Lower lobe of right lung (tissue), 2 donors: ENCODE measurements around the gene CX3CL1. TPM values are rescaled to one million over a fixed set of nuclear protein-coding genes. Genes with fewer than 3 reads are reported as not detected.

ENCODE experiments used
- ATAC-seq, 2 donors: fragments of 200-7000 bp; cut with Tn5 transposase; one replicate each; pipeline ENCODE4 v1.9.1; 2020 to 2022; ENCODE audit warnings: mild to moderate bottlenecking in 2 of 2, moderate library complexity in 2 of 2
- DNase-seq: peaks from one replicate; pipeline ENCODE4 v3.0.0-alpha.2; 2020
- H3K27ac ChIP-seq: fragments of 200-600 bp; one replicate; pipeline ENCODE4 v1.8.0; 2022
- H3K27me3 ChIP-seq: fragments of 200-600 bp; one replicate; pipeline ENCODE4 v1.8.0; 2022; ENCODE audit warnings: low read depth
- H3K36me3 ChIP-seq: fragments of 200-600 bp; one replicate; pipeline ENCODE4 v1.8.0; 2022; ENCODE audit warnings: mild to moderate bottlenecking
- H3K4me1 ChIP-seq: fragments of 200-600 bp; one replicate; pipeline ENCODE4 v1.8.0; 2022
- H3K4me3 ChIP-seq: fragments of 200-600 bp; one replicate; pipeline ENCODE4 v1.8.0; 2022; ENCODE audit warnings: mild to moderate bottlenecking
- H3K9me3 ChIP-seq: fragments of 200-600 bp; one replicate; pipeline ENCODE4 v1.8.0; 2022
- CTCF ChIP-seq: fragments of 200-600 bp; IDR thresholded peaks from one replicate; pipeline ENCODE4 v1.8.0; 2022; ENCODE audit warnings: antibody characterized with exemption, mild to moderate bottlenecking
- intact Hi-C: fragments of 100-400 bp; cut with DNase I; formaldehyde crosslinking; loops from one replicate; pipeline ENCODE4 v1.11.0; 2022
- total RNA-seq: library from RNA; stranded (reverse); fragmentation: NEBNext Ultra II Directional; extraction: Animal tissue kit (Norgen Biotek cat#: 25700); gene quantifications from one replicate; pipeline ENCODE4 v1.2.1, GENCODE V29; 2021
- donor health status: DM: no; HTN: yes; CAD: no; lungs with severe emphysema.

CX3CL1 gene
- total RNA-seq, 1 donor from 2014 or later = 33.6 TPM

GRCh38 chr16:57405097-57405496 lies 32.8 kb downstream of the CX3CL1 start:
- H3K36me3 ChIP-seq = no peaks in the 10 kb centered on the region
- DNase-seq = no peak
- H3K9me3 ChIP-seq = no peaks in the 10 kb centered on the region
- no peak overlapping the region for H3K27ac ChIP-seq
- no peak overlapping the region for H3K4me3 ChIP-seq
- ATAC-seq = no peak
- H3K27me3 ChIP-seq = no peaks in the 10 kb centered on the region
- intact Hi-C loops = no loop called here
- TF ChIP-seq CTCF = no peak
- peaks cover 19% of the 10 kb centered on the region for H3K4me1 ChIP-seq

DNA sequence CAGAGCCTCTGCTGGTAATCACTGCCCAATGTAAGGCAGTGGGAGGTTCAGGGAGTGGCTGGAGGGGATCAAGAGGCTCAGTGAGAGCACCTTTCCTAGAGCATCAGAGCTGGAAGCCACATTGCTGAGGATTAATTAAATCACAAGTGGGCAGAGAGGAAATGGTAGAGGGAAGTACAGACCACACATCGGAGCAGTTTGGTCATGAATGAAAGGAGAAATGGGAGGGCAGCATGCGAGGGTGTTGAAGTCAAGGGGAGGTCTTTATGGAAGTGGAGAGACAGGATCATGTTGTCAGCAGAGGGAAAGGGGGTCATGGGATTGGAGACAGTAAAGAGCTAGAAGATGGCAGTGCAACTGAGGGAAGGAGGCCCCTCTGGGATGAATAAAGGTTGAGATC lies 34.6 kb downstream of the CX3CL1 start:
- no peak for DNase-seq
- no peaks in the 10 kb centered on the region for H3K36me3 ChIP-seq
- TF ChIP-seq CTCF = no peak
- H3K27me3 ChIP-seq = no peaks in the 10 kb centered on the region
- H3K9me3 ChIP-seq = no peaks in the 10 kb centered on the region
- ATAC-seq = no peak
- peaks cover 26% of the 10 kb centered on the region for H3K4me1 ChIP-seq
- no peak overlapping the region for H3K27ac ChIP-seq
- no peak overlapping the region for H3K4me3 ChIP-seq
- intact Hi-C loops = no loop called here

DNA sequence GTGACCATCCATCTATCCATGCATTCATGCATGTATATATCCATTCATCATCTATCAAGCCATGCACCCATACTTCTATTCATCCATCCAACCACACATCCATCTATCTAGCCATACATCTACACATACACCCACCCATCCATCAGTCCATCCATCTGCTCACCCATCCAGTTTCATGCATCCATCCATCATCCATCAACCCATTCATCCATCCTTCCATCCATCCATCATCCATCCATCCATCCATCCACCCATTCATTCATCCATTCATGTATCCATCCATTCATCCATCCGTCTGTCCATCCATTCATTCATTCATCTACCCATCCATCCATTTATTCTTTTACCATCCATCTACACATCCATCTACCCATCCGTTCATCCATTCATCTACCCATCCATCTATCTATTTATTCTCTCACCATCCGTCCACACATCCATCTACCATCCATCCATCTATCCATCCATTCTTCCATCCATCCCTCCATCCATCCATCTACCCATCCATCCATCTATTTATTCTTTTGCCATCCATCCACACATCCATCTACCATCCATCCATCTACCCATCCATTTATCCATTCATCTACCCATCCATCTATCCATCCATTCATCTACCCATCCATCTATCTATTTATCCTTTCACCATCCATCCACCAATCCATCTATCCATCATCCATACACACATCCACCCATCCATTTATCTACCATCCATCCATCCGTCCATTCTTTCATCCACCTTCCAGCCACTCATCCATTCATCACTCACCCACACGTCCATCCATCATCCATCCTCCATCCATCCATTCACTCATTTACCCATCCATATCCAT lies 35.4 kb downstream of the CX3CL1 start:
- Histone ChIP-seq H3K27me3 (no peaks in the 10 kb centered on the region), H3K9me3 (no peaks in the 10 kb centered on the region), H3K36me3 (no peaks in the 10 kb centered on the region), H3K4me3 (no peak overlapping the region), H3K4me1 (peaks cover 26% of the 10 kb centered on the region), H3K27ac (no peak overlapping the region)
- ATAC-seq (no peak), DNase-seq (no peak)
- intact Hi-C loops = no loop called here
- TF ChIP-seq CTCF = no peak

GRCh38 chr16:57409065-57409464 lies 36.8 kb downstream of the CX3CL1 start:
- Histone ChIP-seq H3K4me1 (peaks cover 26% of the 10 kb centered on the region), H3K27me3 (no peaks in the 10 kb centered on the region), H3K36me3 (no peaks in the 10 kb centered on the region), H3K27ac (peak overlapping the region; percentile 53), H3K4me3 (no peak overlapping the region), H3K9me3 (no peaks in the 10 kb centered on the region)
- peak in 1 of 2 donors; percentile 44 for ATAC-seq
- no peak for TF ChIP-seq CTCF
- intact Hi-C loops = no loop called here
- DNase-seq = no peak

- peaks cover 26% of the 10 kb centered on the region for H3K4me1 ChIP-seq
- TF ChIP-seq CTCF = no peak
- H3K27ac ChIP-seq = peak overlapping the region; percentile 53
- no peak for DNase-seq
- ATAC-seq = peak; percentile 16 to 21
- H3K27me3 ChIP-seq = no peaks in the 10 kb centered on the region
- no peaks in the 10 kb centered on the region for H3K36me3 ChIP-seq
- H3K4me3 ChIP-seq = no peak overlapping the region
- intact Hi-C loops = no loop called here
- no peaks in the 10 kb centered on the region for H3K9me3 ChIP-seq
These were observed 37.7 kb downstream of the CX3CL1 start for GRCh38 chr16:57409870-57410587.
